Measurements from ENCODE around the gene CMKLR1. TPM values are rescaled to one million over a fixed set of nuclear protein-coding genes. Genes with fewer than 3 reads are reported as not detected.

CMKLR1 gene
- polyA plus RNA-seq (2012; ENCODE audit: insufficient read depth, insufficient read length, low read depth): 0.36 TPM

GRCh38 chr12:108338915-108339657 lies at the start of gene CMKLR1:
TSS of gene CMKLR1 (minus strand) at chr12:108339311. CDS start at chr12:108293591, 45,720 bp downstream.
- DNase-seq: no peak
- no peak for TF ChIP-seq CTCF (IDR thresholded peaks at IDR 0.05; ENCODE audit: low read depth, low read length)
- Histone ChIP-seq H3K9me3 (no peaks in the 10 kb centered on the region; the same call in 1 of the 2 replicates), H3K4me3 (ENCODE audit: low read depth, low read length) (no peak within 1 kb of the TSS), H3K36me3 (no peaks in the 10 kb centered on the region), H3K27me3 (no peaks in the 10 kb centered on the region), H3K4me1 (peaks cover 5% of the 10 kb centered on the region)

GRCh38 chr12:108387771-108388170 lies 48.7 kb upstream of the CMKLR1 start:
- H3K4me1 ChIP-seq: peaks cover 18% of the 10 kb centered on the region
- DNase-seq: no peak
- no peak overlapping the region for H3K4me3 ChIP-seq (ENCODE audit: low read depth, low read length)
- no peaks in the 10 kb centered on the region for H3K36me3 ChIP-seq
- TF ChIP-seq CTCF (IDR thresholded peaks at IDR 0.05; ENCODE audit: low read depth, low read length): no peak
- H3K9me3 ChIP-seq: no peaks in the 10 kb centered on the region; the same call in 1 of the 2 replicates
- H3K27me3 ChIP-seq: no peaks in the 10 kb centered on the region

GRCh38 chr12:108386709-108387360 lies 47.7 kb upstream of the CMKLR1 start:
- no peak overlapping the region for H3K4me3 ChIP-seq (ENCODE audit: low read depth, low read length)

GRCh38 chr12:108382437-108382801 lies 43.3 kb upstream of the CMKLR1 start:
- H3K9me3 ChIP-seq: no peaks in the 10 kb centered on the region
- no peaks in the 10 kb centered on the region for H3K36me3 ChIP-seq
- H3K27me3 ChIP-seq: no peaks in the 10 kb centered on the region
- H3K4me3 ChIP-seq (ENCODE audit: low read depth, low read length): no peak overlapping the region
- no peak for DNase-seq
- no peak; the same call in 1 of the 2 replicates for TF ChIP-seq CTCF (IDR thresholded peaks at IDR 0.05; ENCODE audit: low read depth, low read length)
- peaks cover 3% of the 10 kb centered on the region for H3K4me1 ChIP-seq

More at GRCh38 chr12:108386709-108387360, 47.7 kb upstream of the CMKLR1 start:
- Histone ChIP-seq H3K4me1 (peaks cover 11% of the 10 kb centered on the region), H3K9me3 (no peaks in the 10 kb centered on the region; the same call in 1 of the 2 replicates), H3K36me3 (no peaks in the 10 kb centered on the region), H3K27me3 (no peaks in the 10 kb centered on the region)
- TF ChIP-seq CTCF (IDR thresholded peaks at IDR 0.05; ENCODE audit: low read depth, low read length): no peak
- peak; percentile 52 for DNase-seq

GRCh38 chr12:108381787-108382436 lies 42.8 kb upstream of the CMKLR1 start:
- Histone ChIP-seq H3K4me3 (ENCODE audit: low read depth, low read length) (no peak overlapping the region), H3K27me3 (no peaks in the 10 kb centered on the region), H3K4me1 (peaks cover 3% of the 10 kb centered on the region), H3K36me3 (no peaks in the 10 kb centered on the region), H3K9me3 (no peaks in the 10 kb centered on the region)
- no peak for TF ChIP-seq CTCF (IDR thresholded peaks at IDR 0.05; ENCODE audit: low read depth, low read length)
- DNase-seq: no peak
